GDM1 (cell line): Measurements from ENCODE around the gene KRTAP5-5.
"Not testable (repeated sequence)": the region's sequence is repeated elsewhere in the genome, so short reads cannot be mapped to it uniquely, and the experiment has no call there.

Source experiments
- DNase-seq: peaks from one replicate; lab custom pipeline; 2025; lab: John Stamatoyannopoulos, UW

The KRTAP5-5 gene

GRCh38 chr11:1656670-1657069 lies 27.1 kb downstream of the KRTAP5-5 start:
- no peak for DNase-seq

- no peak for DNase-seq
Observed at GRCh38 chr11:1659506-1659905, 29.9 kb downstream of the KRTAP5-5 start.

GRCh38 chr11:1660111-1660867 lies 30.7 kb downstream of the KRTAP5-5 start:
- DNase-seq, result no peak

- not testable (repeated sequence) for DNase-seq
Observed at GRCh38 chr11:1661454-1662269, 32.1 kb downstream of the KRTAP5-5 start.

- DNase-seq, result not testable (repeated sequence)
Observed at GRCh38 chr11:1662699-1663283, 33.2 kb downstream of the KRTAP5-5 start.

- no peak for DNase-seq
Observed at GRCh38 chr11:1665313-1665712, 35.7 kb downstream of the KRTAP5-5 start.

- DNase-seq, result no peak
Observed at GRCh38 chr11:1667121-1667850, 37.7 kb downstream of the KRTAP5-5 start.

GRCh38 chr11:1667906-1668305 lies 38.3 kb downstream of the KRTAP5-5 start:
- no peak for DNase-seq

- DNase-seq, result no peak
Observed at GRCh38 chr11:1668911-1669473, 39.4 kb downstream of the KRTAP5-5 start.

GRCh38 chr11:1669546-1670218 lies 40.1 kb downstream of the KRTAP5-5 start:
- no peak for DNase-seq

- not testable (repeated sequence) for DNase-seq
Observed at GRCh38 chr11:1670457-1670856, 40.9 kb downstream of the KRTAP5-5 start.

- no peak for DNase-seq
Observed at GRCh38 chr11:1670905-1671371, 41.4 kb downstream of the KRTAP5-5 start.

GRCh38 chr11:1671658-1672057 lies 42.1 kb downstream of the KRTAP5-5 start:
- no peak for DNase-seq

- DNase-seq, result no peak
Observed at GRCh38 chr11:1672613-1673350, 43.2 kb downstream of the KRTAP5-5 start.

- no peak for DNase-seq
Observed at GRCh38 chr11:1673446-1674172, 44.0 kb downstream of the KRTAP5-5 start.

- no peak for DNase-seq
Observed at GRCh38 chr11:1674173-1675131, 44.9 kb downstream of the KRTAP5-5 start.

- DNase-seq, result no peak
Observed at GRCh38 chr11:1675536-1676228, 46.1 kb downstream of the KRTAP5-5 start.

- DNase-seq, result no peak
Observed at GRCh38 chr11:1676229-1676740, 46.7 kb downstream of the KRTAP5-5 start.
